ENCODE measurements around the gene CNGA2.
"Not testable (repeated sequence)": the region's sequence is repeated elsewhere in the genome, so short reads cannot be mapped to it uniquely, and the experiment has no call there.

The CNGA2 gene

GRCh38 chrX:151734446-151734845 lies at the start of gene CNGA2:
Gene CNGA2, plus strand, starts transcription at chrX:151734746. Its CDS starts 3,738 bp downstream, at chrX:151738484.
- no peak for DNase-seq (ENCODE audit: low spot score)
- no peak for TF ChIP-seq CTCF (IDR thresholded peaks at IDR 0.05; ENCODE audit: extremely low read depth, missing control alignments)

GRCh38 chrX:151687635-151688034 lies 46.9 kb upstream of the CNGA2 start:
- no peak for TF ChIP-seq CTCF (IDR thresholded peaks at IDR 0.05; ENCODE audit: extremely low read depth, missing control alignments)
- no peak for DNase-seq (ENCODE audit: low spot score)

GRCh38 chrX:151688695-151689094 lies 45.9 kb upstream of the CNGA2 start:
- no peak for TF ChIP-seq CTCF (IDR thresholded peaks at IDR 0.05; ENCODE audit: extremely low read depth, missing control alignments)
- no peak for DNase-seq (ENCODE audit: low spot score)

GRCh38 chrX:151692825-151693224 lies 41.7 kb upstream of the CNGA2 start:
- DNase-seq (ENCODE audit: low spot score): no peak
- no peak for TF ChIP-seq CTCF (IDR thresholded peaks at IDR 0.05; ENCODE audit: extremely low read depth, missing control alignments)

GRCh38 chrX:151694121-151694520 lies 40.4 kb upstream of the CNGA2 start:
- no peak for TF ChIP-seq CTCF (IDR thresholded peaks at IDR 0.05; ENCODE audit: extremely low read depth, missing control alignments)
- DNase-seq (ENCODE audit: low spot score): no peak

GRCh38 chrX:151694661-151695582 lies 39.6 kb upstream of the CNGA2 start, which contains the start of gene PRRG3:
Gene PRRG3, plus strand, starts transcription at chrX:151695458. Its CDS starts 3,357 bp downstream, at chrX:151698815.
- DNase-seq (ENCODE audit: low spot score): no peak
- TF ChIP-seq CTCF (IDR thresholded peaks at IDR 0.05; ENCODE audit: extremely low read depth, missing control alignments): no peak

- no peak for DNase-seq (ENCODE audit: low spot score)
- no peak for TF ChIP-seq CTCF (IDR thresholded peaks at IDR 0.05; ENCODE audit: extremely low read depth, missing control alignments)
Measured at GRCh38 chrX:151695583-151696340, 38.8 kb upstream of the CNGA2 start.

- DNase-seq (ENCODE audit: low spot score): not testable (repeated sequence)
Measured at GRCh38 chrX:151697082-151697481, 37.5 kb upstream of the CNGA2 start.

Data from GM20000 (cell line).